Type B pancreatic cell (in vitro differentiated cells): ENCODE results near the gene CDK19. TPM values are rescaled to one million over a fixed set of nuclear protein-coding genes. Genes with fewer than 3 reads are reported as not detected.

Experiments used
- DNase-seq: peaks from one replicate; pipeline ENCODE4 v3.0.0; 2021; ENCODE audit warnings: mixed read lengths; ENCODE audit not compliant: unreplicated experiment; ENCODE audit errors: extremely low spot score
- H3K27ac Mint-ChIP-seq: 2 replicates; pipeline ENCODE4 v1.8.0; 2021; ENCODE audit warnings: mild to moderate bottlenecking, mixed read lengths
- H3K27me3 Mint-ChIP-seq: 2 replicates; pipeline ENCODE4 v1.8.0; 2021; ENCODE audit warnings: mixed read lengths
- H3K36me3 Mint-ChIP-seq: 2 replicates; pipeline ENCODE4 v1.8.0; 2021; ENCODE audit warnings: mixed read lengths
- H3K4me1 Mint-ChIP-seq: one replicate; pipeline ENCODE4 v1.8.0; 2021; ENCODE audit warnings: mixed read lengths; ENCODE audit not compliant: unreplicated experiment
- H3K4me3 Mint-ChIP-seq: 2 replicates; pipeline ENCODE4 v1.8.0; 2021; ENCODE audit warnings: mild to moderate bottlenecking, mixed read lengths
- H3K9me3 Mint-ChIP-seq: 2 replicates; pipeline ENCODE4 v1.8.0; 2021; ENCODE audit warnings: mixed read lengths
- total RNA-seq: library from RNA; stranded (reverse); gene quantifications from 2 replicates; pipeline ENCODE4 v1.2.1, GENCODE V29; 2021; ENCODE audit warnings: low replicate concordance
- TF ChIP-seq, protein P1 (sequence below): fragments of 200-600 bp; sonication (generic); conservative IDR thresholded peaks from 2 replicates; pipeline ENCODE4 v1.5.0; 2021; ENCODE audit warnings: antibody characterized with exemption, mild to moderate bottlenecking

CDK19 gene
- total RNA-seq, 1 donor from 2014 or later, result 27.2 TPM

DNA sequence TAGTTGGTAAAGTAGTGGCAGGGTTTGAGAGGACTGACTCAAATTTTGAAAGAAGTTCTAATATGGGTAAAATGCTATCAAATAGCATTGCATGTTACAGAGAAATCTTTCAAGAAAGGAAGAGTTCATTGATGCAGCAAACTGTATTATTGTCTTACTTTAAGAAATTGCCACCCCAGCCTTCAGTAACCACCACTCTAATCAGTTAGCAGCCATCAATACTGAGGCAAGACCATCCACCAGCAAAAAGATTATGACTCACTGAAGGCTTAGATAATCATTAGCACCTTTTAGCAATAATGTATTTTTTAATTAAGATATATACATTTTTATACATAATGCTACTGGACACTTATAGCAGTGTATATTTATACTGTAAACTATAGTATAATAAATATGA is 138.9 kb downstream of the CDK19 start:
- TF ChIP-seq, protein P1, sequence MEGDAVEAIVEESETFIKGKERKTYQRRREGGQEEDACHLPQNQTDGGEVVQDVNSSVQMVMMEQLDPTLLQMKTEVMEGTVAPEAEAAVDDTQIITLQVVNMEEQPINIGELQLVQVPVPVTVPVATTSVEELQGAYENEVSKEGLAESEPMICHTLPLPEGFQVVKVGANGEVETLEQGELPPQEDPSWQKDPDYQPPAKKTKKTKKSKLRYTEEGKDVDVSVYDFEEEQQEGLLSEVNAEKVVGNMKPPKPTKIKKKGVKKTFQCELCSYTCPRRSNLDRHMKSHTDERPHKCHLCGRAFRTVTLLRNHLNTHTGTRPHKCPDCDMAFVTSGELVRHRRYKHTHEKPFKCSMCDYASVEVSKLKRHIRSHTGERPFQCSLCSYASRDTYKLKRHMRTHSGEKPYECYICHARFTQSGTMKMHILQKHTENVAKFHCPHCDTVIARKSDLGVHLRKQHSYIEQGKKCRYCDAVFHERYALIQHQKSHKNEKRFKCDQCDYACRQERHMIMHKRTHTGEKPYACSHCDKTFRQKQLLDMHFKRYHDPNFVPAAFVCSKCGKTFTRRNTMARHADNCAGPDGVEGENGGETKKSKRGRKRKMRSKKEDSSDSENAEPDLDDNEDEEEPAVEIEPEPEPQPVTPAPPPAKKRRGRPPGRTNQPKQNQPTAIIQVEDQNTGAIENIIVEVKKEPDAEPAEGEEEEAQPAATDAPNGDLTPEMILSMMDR, result no peak
- Mint-ChIP-seq H3K4me1 (peaks cover under 1% of the 10 kb centered on the region), H3K36me3 (peaks cover 3% of the 10 kb centered on the region), H3K27ac (no peak overlapping the region), H3K27me3 (no peaks in the 10 kb centered on the region), H3K9me3 (no peaks in the 10 kb centered on the region), H3K4me3 (no peak overlapping the region)
- DNase-seq, result no peak

DNA sequence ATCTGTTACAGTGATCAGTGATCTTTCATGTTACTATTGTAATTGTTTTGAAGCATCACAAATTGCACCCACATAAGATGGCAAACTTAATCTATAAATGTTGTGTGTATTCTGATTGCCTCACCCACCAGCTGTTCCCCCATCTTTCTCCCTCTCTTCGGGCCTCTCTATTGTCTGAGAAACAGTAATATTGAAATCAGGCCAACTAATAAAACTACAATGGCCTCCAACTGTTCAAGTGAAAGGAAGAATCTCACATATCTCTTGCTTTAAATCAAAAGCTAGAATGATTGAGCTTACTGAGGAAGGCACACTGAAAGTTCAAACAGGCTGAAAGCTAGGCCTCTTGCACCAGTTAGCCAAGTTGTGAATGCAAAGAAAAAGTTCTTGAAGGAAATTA is 141.2 kb downstream of the CDK19 start:
- no peak for DNase-seq
- Mint-ChIP-seq H3K4me3 (no peak overlapping the region), H3K27me3 (no peaks in the 10 kb centered on the region), H3K36me3 (peaks cover 3% of the 10 kb centered on the region), H3K27ac (no peak overlapping the region), H3K9me3 (no peaks in the 10 kb centered on the region), H3K4me1 (no peaks in the 10 kb centered on the region)
- TF ChIP-seq, protein P1, result no peak

DNA sequence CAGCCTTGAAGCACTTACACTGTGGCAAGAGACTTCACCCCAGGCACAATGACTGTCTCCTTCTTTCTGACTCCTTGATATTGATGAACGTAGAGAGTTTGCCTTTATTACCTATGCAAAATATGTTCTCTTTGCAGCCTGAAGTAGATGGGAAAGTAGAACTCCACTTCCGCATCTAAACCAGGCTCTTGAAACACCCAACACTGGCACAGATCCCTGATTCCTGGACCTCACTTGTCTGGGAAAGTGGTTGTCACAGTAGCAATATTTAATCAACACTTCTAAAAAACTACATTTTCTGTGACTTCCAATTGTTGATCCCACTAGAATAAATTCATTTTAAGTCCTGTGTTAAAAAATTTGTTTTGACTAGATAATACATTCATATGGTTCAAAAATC is 143.1 kb downstream of the CDK19 start:
- no peaks in the 10 kb centered on the region for H3K4me1 Mint-ChIP-seq
- no peaks in the 10 kb centered on the region for H3K9me3 Mint-ChIP-seq
- peaks cover 3% of the 10 kb centered on the region for H3K36me3 Mint-ChIP-seq
- H3K27ac Mint-ChIP-seq, result no peak overlapping the region
- TF ChIP-seq, protein P1, result no peak
- H3K4me3 Mint-ChIP-seq, result no peak overlapping the region
- H3K27me3 Mint-ChIP-seq, result no peaks in the 10 kb centered on the region
- no peak for DNase-seq

DNA sequence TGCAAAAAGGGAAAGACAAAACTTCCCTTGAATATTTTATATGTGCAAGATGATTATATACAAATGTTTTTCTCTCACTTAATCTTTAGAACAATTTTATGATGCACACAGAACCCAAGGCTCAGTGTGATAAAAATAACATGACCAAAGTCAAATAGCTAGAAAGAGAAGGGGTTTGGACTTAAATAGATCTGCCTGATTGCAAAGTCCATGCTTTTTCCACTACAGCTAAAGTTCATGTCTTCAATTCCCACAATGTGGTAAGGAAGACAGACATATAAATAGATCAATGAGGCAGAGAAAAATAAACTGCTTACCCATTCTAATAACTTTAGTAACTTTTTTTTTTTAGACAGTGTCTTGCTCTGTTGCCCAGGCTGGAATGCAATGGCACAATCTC is 143.8 kb downstream of the CDK19 start:
- Mint-ChIP-seq H3K9me3 (no peaks in the 10 kb centered on the region), H3K27me3 (no peaks in the 10 kb centered on the region), H3K4me3 (no peak overlapping the region), H3K27ac (no peak overlapping the region), H3K4me1 (no peaks in the 10 kb centered on the region), H3K36me3 (peaks cover 5% of the 10 kb centered on the region)
- no peak for DNase-seq
- TF ChIP-seq, protein P1, result no peak

DNA sequence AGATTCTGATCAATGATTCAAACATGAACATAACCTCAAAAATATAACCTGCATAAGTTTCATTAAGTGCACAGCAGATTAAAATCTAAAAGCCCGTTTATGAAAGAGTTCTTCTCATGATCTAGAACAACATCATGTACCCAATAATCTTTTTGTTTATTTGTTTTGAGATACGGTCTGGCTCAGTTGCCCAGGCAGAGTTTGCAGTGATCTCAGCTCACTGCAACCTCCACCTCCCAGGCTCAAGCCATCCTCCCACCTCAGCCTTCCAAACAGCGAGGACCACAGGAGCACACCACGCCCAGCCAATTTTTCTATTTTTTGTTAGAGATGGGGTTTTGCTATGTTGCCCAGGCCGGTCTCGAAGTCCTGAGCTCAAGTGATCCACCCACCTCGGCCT is 149.7 kb downstream of the CDK19 start:
- Mint-ChIP-seq H3K4me3 (no peak overlapping the region), H3K27ac (no peak overlapping the region), H3K9me3 (no peaks in the 10 kb centered on the region), H3K27me3 (no peaks in the 10 kb centered on the region), H3K4me1 (peaks cover 8% of the 10 kb centered on the region), H3K36me3 (peaks cover 15% of the 10 kb centered on the region)
- no peak for DNase-seq
- TF ChIP-seq, protein P1, result no peak

DNA sequence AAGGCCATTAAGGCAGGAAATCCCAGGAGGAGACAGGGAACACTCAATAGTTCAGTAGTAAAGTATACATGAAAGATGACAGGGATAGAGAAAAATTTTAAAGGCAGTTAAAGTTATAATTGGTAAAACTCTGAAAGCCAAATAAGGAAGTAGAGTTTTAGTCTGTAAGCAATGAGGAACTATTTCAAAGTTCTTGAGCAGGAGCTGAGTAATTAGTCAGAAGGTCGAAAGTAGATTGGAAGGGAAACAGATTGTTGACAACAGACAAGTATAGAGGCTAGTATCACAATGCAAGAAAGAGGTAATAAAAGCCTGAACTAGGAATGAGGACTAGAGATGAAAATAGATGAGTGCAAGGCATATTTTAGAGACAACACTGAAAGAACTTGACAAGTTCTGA is 150.3 kb downstream of the CDK19 start:
- Mint-ChIP-seq H3K36me3 (peaks cover 15% of the 10 kb centered on the region), H3K27ac (no peak overlapping the region), H3K4me1 (peaks cover 8% of the 10 kb centered on the region), H3K27me3 (no peaks in the 10 kb centered on the region), H3K9me3 (no peaks in the 10 kb centered on the region), H3K4me3 (no peak overlapping the region)
- no peak for DNase-seq
- TF ChIP-seq, protein P1, result no peak
